HG03378 (cell line): Measurements from ENCODE around the gene LARGE1.

Experiments used
- ATAC-seq: cut with Tn5 transposase; IDR thresholded peaks from one replicate; pipeline ENCODE4 v1.9.1; 2021; ENCODE audit warnings: mild to moderate bottlenecking, moderate library complexity; ENCODE audit not compliant: unreplicated experiment

The LARGE1 gene

GRCh38 chr22:33914131-33914530, 6.1 kb downstream of the LARGE1 start:
- no peak for ATAC-seq

- ATAC-seq, result no peak
Measured at GRCh38 chr22:33913188-33913587, 7.1 kb downstream of the LARGE1 start.

- no peak for ATAC-seq
Measured at GRCh38 chr22:33909911-33910310, 10.4 kb downstream of the LARGE1 start.

- no peak for ATAC-seq
Measured at GRCh38 chr22:33909075-33909458, 11.2 kb downstream of the LARGE1 start.

GRCh38 chr22:33908171-33909074, 11.9 kb downstream of the LARGE1 start:
- ATAC-seq, result no peak

GRCh38 chr22:33906954-33907353, 13.3 kb downstream of the LARGE1 start:
- ATAC-seq, result no peak

GRCh38 chr22:33906475-33906874, 13.8 kb downstream of the LARGE1 start:
- no peak for ATAC-seq

GRCh38 chr22:33903012-33903411, 17.3 kb downstream of the LARGE1 start:
- ATAC-seq, result no peak

- no peak for ATAC-seq
Measured at GRCh38 chr22:33902073-33902472, 18.2 kb downstream of the LARGE1 start.

- ATAC-seq, result no peak
Measured at GRCh38 chr22:33898121-33898520, 22.2 kb downstream of the LARGE1 start.

- no peak for ATAC-seq
Measured at GRCh38 chr22:33897448-33897835, 22.8 kb downstream of the LARGE1 start.

- no peak for ATAC-seq
Measured at GRCh38 chr22:33896575-33897447, 23.5 kb downstream of the LARGE1 start.

- ATAC-seq, result no peak
Measured at GRCh38 chr22:33896154-33896553, 24.1 kb downstream of the LARGE1 start.

- ATAC-seq, result no peak
Measured at GRCh38 chr22:33895444-33895843, 24.8 kb downstream of the LARGE1 start.

- ATAC-seq, result no peak
Measured at GRCh38 chr22:33894515-33894914, 25.8 kb downstream of the LARGE1 start.

GRCh38 chr22:33894036-33894435, 26.2 kb downstream of the LARGE1 start:
- ATAC-seq, result no peak

- no peak for ATAC-seq
Measured at GRCh38 chr22:33893512-33893911, 26.8 kb downstream of the LARGE1 start.

- ATAC-seq, result no peak
Measured at GRCh38 chr22:33891992-33892391, 28.3 kb downstream of the LARGE1 start.

- ATAC-seq, result no peak
Measured at GRCh38 chr22:33891455-33891854, 28.8 kb downstream of the LARGE1 start.

- no peak for ATAC-seq
Measured at GRCh38 chr22:33889748-33890147, 30.5 kb downstream of the LARGE1 start.

- no peak for ATAC-seq
Measured at GRCh38 chr22:33888821-33889220, 31.5 kb downstream of the LARGE1 start.

- ATAC-seq, result no peak
Measured at GRCh38 chr22:33887173-33887572, 33.1 kb downstream of the LARGE1 start.
